B cell (primary cell): ENCODE data around the gene PACRG.

Experiments used
- CTCF ChIP-seq: fragments of 200-600 bp; IDR thresholded peaks from one replicate; pipeline ENCODE4 v1.8.0; 2022; ENCODE audit warnings: antibody characterized with exemption, mild to moderate bottlenecking
- EZH2 ChIP-seq: IDR thresholded peaks from 2 replicates; pipeline ENCODE4 v1.6.1; 2012; ENCODE audit warnings: borderline replicate concordance, low read depth, mild to moderate bottlenecking, moderate library complexity, low read length; ENCODE audit not compliant: insufficient read depth, poor library complexity, severe bottlenecking

GRCh38 chr6:163264662-163265035, 536.9 kb downstream of the PACRG start:
- no peak for TF ChIP-seq EZH2
- TF ChIP-seq CTCF, result no peak
